HepG2 (cell line): Measurements from ENCODE around the gene DRD1. TPM values are rescaled to one million over a fixed set of nuclear protein-coding genes. Genes with fewer than 3 reads are reported as not detected.

Source experiments
- ATAC-seq: fragments of 200-7000 bp; cut with Tn5 transposase; 3 replicates; pipeline ENCODE4 v1.9.1; 2020; ENCODE audit warnings: mild to moderate bottlenecking, moderate library complexity
- BruUV-seq: library from RNA; stranded (reverse); fragments of 400-500 nt; replicated peaks from 2 replicates; lab custom pipeline; 2021; lab: Mats Ljungman, UMichigan
- CTCF ChIA-PET: fragments of 300-600 bp; formaldehyde crosslinking; extraction: SDS; loops from one replicate; lab custom pipeline; 2021; ENCODE audit warnings: low total read pairs, inconsistent platforms, low intra/inter-chr PET ratio; lab: Yijun Ruan, JAX
- POLR2A ChIA-PET: fragments of 350-600 bp; sonication (Branson Sonifier 250); formaldehyde crosslinking; loops from one replicate; lab custom pipeline; 2020; ENCODE audit warnings: antibody characterized with exemption, inconsistent platforms; lab: Yijun Ruan, JAX
- DNase-seq: peaks from one replicate; pipeline ENCODE4 v3.0.0-alpha.2; 2015; ENCODE audit warnings: low spot score
- FAIRE-seq: peaks from 3 replicates; lab custom pipeline; 2011; peaks lifted over from hg19 to GRCh38; lab: Jason Lieb, UNC
- H2AFZ ChIP-seq: one replicate; pipeline ENCODE4 v1.6.1; 2011; ENCODE audit warnings: low read length, inconsistent platforms
- H3K27ac ChIP-seq: fragments of 300-600 bp; 3 replicates; pipeline ENCODE4 v1.8.0; 2011; ENCODE audit warnings: mixed run types, mild to moderate bottlenecking, mixed read lengths, low read length, inconsistent platforms; ENCODE audit not compliant: insufficient read depth; ENCODE audit errors: extremely low read length
- H3K27me3 ChIP-seq, 2 experiments: fragments of 200-600 bp in 1 of 2; 2 replicates in 1 of 2; 3 replicates in 1 of 2; pipeline versions ENCODE4 v1.6.0 to v1.8.0; 2011; ENCODE audit warnings: low read length in 2 of 2, mild to moderate bottlenecking in 2 of 2, moderate library complexity in 2 of 2, inconsistent platforms in 1 of 2; ENCODE audit not compliant: insufficient read depth in 2 of 2, control insufficient read depth in 1 of 2
- H3K36me3 ChIP-seq, 2 experiments: fragments of 200-600 bp in 1 of 2; replicated peaks in 1 of 2; 2 replicates in 1 of 2; 3 replicates in 1 of 2; pipeline versions ENCODE4 v1.5.1 to v1.8.0; 2011; ENCODE audit warnings: low read length in 2 of 2, inconsistent platforms in 1 of 2; ENCODE audit not compliant: insufficient read depth in 2 of 2, control insufficient read depth in 1 of 2
- H3K4me1 ChIP-seq: 2 replicates; pipeline ENCODE4 v1.5.1; 2012; ENCODE audit warnings: low read length, inconsistent platforms; ENCODE audit not compliant: insufficient read depth
- H3K4me2 ChIP-seq: 2 replicates; pipeline ENCODE4 v1.6.0; 2011; ENCODE audit warnings: low read depth, low read length, inconsistent platforms
- H3K4me3 ChIP-seq, 3 experiments: fragments of 200-600 bp in 1 of 3; sonication (generic), shearing (Covaris generic) in 1 of 3; replicated peaks in 1 of 3; 2 replicates each; pipeline ENCODE4 v1.5.1; 2011 to 2016; ENCODE audit warnings: low read length in 3 of 3, inconsistent platforms in 2 of 3, low read depth in 2 of 3, mild to moderate bottlenecking in 2 of 3, control low read depth in 1 of 3, mixed read lengths in 1 of 3; ENCODE audit not compliant: insufficient read depth in 1 of 3
- H3K79me2 ChIP-seq: one replicate; pipeline ENCODE4 v1.6.1; 2011; ENCODE audit warnings: low read length, inconsistent platforms; ENCODE audit not compliant: insufficient read depth
- H3K9ac ChIP-seq: 2 replicates; pipeline ENCODE4 v1.6.0; 2011; ENCODE audit warnings: mild to moderate bottlenecking, low read depth, low read length, inconsistent platforms; ENCODE audit not compliant: insufficient read depth
- H3K9me3 ChIP-seq: 2 replicates; pipeline ENCODE4 v1.5.1; 2012; ENCODE audit warnings: mild to moderate bottlenecking, low read length
- H4K20me1 ChIP-seq: 2 replicates; pipeline ENCODE4 v1.6.0; 2011; ENCODE audit warnings: inconsistent platforms, mild to moderate bottlenecking, low read length, moderate library complexity; ENCODE audit not compliant: insufficient read depth
- ATAD3A ChIP-seq: sonication (generic); formaldehyde crosslinking; IDR thresholded peaks from 2 replicates; pipeline ENCODE4 v1.4.0; 2020; ENCODE audit warnings: missing genetic modification reagents
- ATM ChIP-seq: fragments of 450-650 bp; IDR thresholded peaks from 2 replicates; pipeline ENCODE4 v1.7.1; 2017; ENCODE audit warnings: mild to moderate bottlenecking, borderline replicate concordance
- KLF16 ChIP-seq, 2 experiments: sonication (generic) in 1 of 2; formaldehyde crosslinking in 1 of 2; IDR thresholded peaks; 2 replicates each; pipeline versions ENCODE4 v1.6.1 to v1.8.0; 2016 to 2023; ENCODE audit warnings: missing genetic modification reagents in 2 of 2, missing compliant biosample characterization in 1 of 2
- MNT ChIP-seq: fragments of 450-650 bp; IDR thresholded peaks from 2 replicates; pipeline ENCODE4 v1.6.1; 2016
- POLR2A ChIP-seq, 2 experiments: IDR thresholded peaks; 2 replicates each; pipeline ENCODE4 v1.6.1; 2011; ENCODE audit warnings: low read depth in 2 of 2, low read length in 2 of 2, mild to moderate bottlenecking in 1 of 2, moderate library complexity in 1 of 2; ENCODE audit not compliant: insufficient read depth in 1 of 2
- RCOR2 ChIP-seq: IDR thresholded peaks from 2 replicates; pipeline ENCODE4 v1.6.1; 2016; ENCODE audit warnings: missing biosample characterization, missing genetic modification reagents
- REPIN1 ChIP-seq: sonication (generic); formaldehyde crosslinking; IDR thresholded peaks from 2 replicates; pipeline ENCODE4 v1.8.0; 2022; ENCODE audit warnings: missing genetic modification reagents, low read depth, mild to moderate bottlenecking, borderline replicate concordance
- TOE1 ChIP-seq: sonication (generic); formaldehyde crosslinking; IDR thresholded peaks from 2 replicates; pipeline ENCODE4 v1.4.0; 2020; ENCODE audit warnings: mild to moderate bottlenecking, missing genetic modification reagents
- ZBTB33 ChIP-seq: sonication (generic); formaldehyde crosslinking; IDR thresholded peaks from 2 replicates; pipeline ENCODE4 v1.4.0; 2020; ENCODE audit warnings: missing genetic modification reagents
- ZNF331 ChIP-seq: sonication (generic); formaldehyde crosslinking; IDR thresholded peaks from 2 replicates; pipeline ENCODE4 v1.4.0; 2020; ENCODE audit warnings: missing genetic modification reagents
- ZNF691 ChIP-seq: sonication (generic); formaldehyde crosslinking; IDR thresholded peaks from 2 replicates; pipeline ENCODE4 v1.4.0; 2020; ENCODE audit warnings: missing genetic modification reagents, low read depth, mild to moderate bottlenecking, borderline replicate concordance
- ZNF75D ChIP-seq: sonication (generic); formaldehyde crosslinking; IDR thresholded peaks from 2 replicates; pipeline ENCODE4 v1.8.1; 2023; ENCODE audit warnings: missing genetic modification reagents, mild to moderate bottlenecking, borderline replicate concordance
- WGBS: methylation state at CpG from one replicate; pipeline ENCODE4 v1.1.6; 2017; ENCODE audit warnings: low lambda C conversion rate; 5-methylcytosine and 5-hydroxymethylcytosine counted together
- in situ Hi-C: cut with HindIII; loops from 2 replicates; pipeline ENCODE4 v1.10.0; 2017; ENCODE audit warnings: low pct_unique_long_range_greater_than_20kb; ENCODE audit not compliant: extremely low pct_ligation_motif_present
- intact Hi-C: fragments of 100-400 bp; cut with micrococcal nuclease; formaldehyde crosslinking; loops from one replicate; pipeline ENCODE4 v1.10.0; 2022; ENCODE audit not compliant: unreplicated experiment
- polyA plus RNA-seq, 8 experiments: library from polyadenylated mRNA; depleted of rRNA in 3 of 8; stranded (reverse) in 7 of 8; unstranded in 1 of 8; fragments of >200 nt; fragmentation: Illumina TruSeq in 4 of 8; extraction: Trizol in 4 of 8; gene quantifications; 2 replicates each; pipeline versions ENCODE4 v1.2.1 to v1.2.3, GENCODE V29; 2011 to 2016; ENCODE audit warnings: low read depth in 4 of 8, missing spikeins in 1 of 8, mixed read lengths in 1 of 8; ENCODE audit not compliant: insufficient read depth in 1 of 8
- total RNA-seq, 5 experiments: library from RNA; depleted of rRNA; stranded (reverse); fragments of >200 nt; fragmentation: Illumina TruSeq; extraction: Trizol; gene quantifications; 2 replicates each; pipeline ENCODE4 v1.2.3, GENCODE V29; 2016; ENCODE audit warnings: low read depth in 1 of 5
- TF ChIP-seq, protein P1 (sequence below): sonication (generic); formaldehyde crosslinking; conservative IDR thresholded peaks from 2 replicates; pipeline ENCODE4 v1.4.0; 2020; ENCODE audit warnings: missing genetic modification reagents

The DRD1 gene
- total and polyA plus RNA-seq, 2 of the 13 experiments (the other 11 are each of a cell fraction or from before 2014, with no cell fraction given): not detected

DNA sequence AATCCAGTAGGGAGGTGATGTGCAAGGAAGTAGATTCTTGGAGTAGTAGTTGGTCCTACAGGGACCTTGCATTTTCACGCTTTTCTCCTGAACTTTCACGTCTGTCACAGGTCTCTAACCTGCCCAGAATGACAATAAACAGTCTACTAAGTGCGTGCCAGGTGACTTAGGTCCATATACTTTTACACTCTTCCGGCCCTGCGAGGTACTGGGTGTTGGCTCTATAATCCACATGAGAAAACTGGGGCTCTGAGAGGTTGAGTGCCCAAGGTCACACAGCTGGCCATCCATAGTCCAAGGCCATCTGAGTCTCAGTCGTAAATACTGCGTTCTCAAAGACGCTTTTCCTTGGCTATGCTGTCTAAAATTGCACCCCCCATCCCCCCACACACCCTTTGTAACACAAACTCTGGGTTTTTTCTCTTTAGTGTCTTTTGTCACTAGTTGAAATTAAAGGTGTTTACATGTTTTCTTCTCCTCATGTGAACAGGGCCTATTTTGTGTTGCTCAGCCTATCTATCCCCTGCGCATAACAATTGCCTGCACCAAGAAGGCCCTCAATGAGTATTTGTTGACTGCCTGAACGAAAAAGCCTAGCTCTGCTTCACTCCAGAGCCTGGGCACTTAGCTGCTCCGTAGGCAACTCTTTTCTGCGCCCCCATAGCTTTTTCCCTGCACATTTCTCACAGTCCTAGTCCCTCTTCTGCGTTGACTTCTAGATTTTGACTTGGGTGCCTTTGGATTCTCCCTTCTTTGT is 35.3 kb upstream of the DRD1 start (continued):
- TF ChIP-seq MNT (no peak), ATAD3A (CRISPR knock-in tag) (no peak), ATM (no peak), ZNF331 (CRISPR knock-in tag) (no peak)

- CTCF ChIA-PET: no interaction called here
- no TSS peak for BruUV-seq
- Histone ChIP-seq H4K20me1 (peaks cover 32% of the 10 kb centered on the region), H3K4me2 (peak within 1 kb of the TSS; percentile 100), H3K4me1 (peaks cover 69% of the 10 kb centered on the region), H3K79me2 (peaks cover 48% of the 10 kb centered on the region), H3K36me3 (peaks cover 8 to 23% of the 10 kb centered on the region in 2 experiments), H3K27me3 (peaks cover 0 to 18% of the 10 kb centered on the region in 2 experiments; a peak in 3 of 5 replicates), H2AFZ (no peak within 1 kb of the TSS), H3K27ac (peak within 1 kb of the TSS; percentile 81), H3K9me3 (no peaks in the 10 kb centered on the region), H3K9ac (peak within 1 kb of the TSS; percentile 94), H3K4me3 (peak within 1 kb of the TSS; percentile 85 to 97 (median 91))
- POLR2A ChIA-PET: interaction anchor here (0.9 to 1.0 kb wide), 4 partner anchors 11 to 18 kb away, joined by 3 to 7 read pairs (median 4); no protein-coding TSS in a partner anchor
- no peak for FAIRE-seq
- peak; percentile 87 for ATAC-seq
- intact Hi-C loops (no loop called here), in situ Hi-C loops (no loop called here)
- 0% methylated on average over 2 of the region's 94 CpGs for WGBS
- DNase-seq: peak; percentile 44
- TF ChIP-seq ZNF75D (CRISPR knock-in tag) (no peak), POLR2A (IDR thresholded peaks at IDR 0.05; ENCODE audit: insufficient read depth in 1 of 2, low read depth in 2 of 2, low read length in 2 of 2) (peak; percentile 70 to 77), KLF16 (CRISPR knock-in tag; IDR thresholded peaks at IDR 0.05) (peak in 1 of 2 experiments; percentile 68; a peak in 1 of 4 replicates), ZNF691 (CRISPR knock-in tag) (no peak; the same call in 1 of the 2 replicates), RCOR2 (CRISPR knock-in tag) (no peak), REPIN1 (CRISPR knock-in tag) (no peak), ZBTB33 (no peak), TOE1 (CRISPR knock-in tag) (no peak; the same call in 1 of the 2 replicates)
- TF ChIP-seq, protein P1, sequence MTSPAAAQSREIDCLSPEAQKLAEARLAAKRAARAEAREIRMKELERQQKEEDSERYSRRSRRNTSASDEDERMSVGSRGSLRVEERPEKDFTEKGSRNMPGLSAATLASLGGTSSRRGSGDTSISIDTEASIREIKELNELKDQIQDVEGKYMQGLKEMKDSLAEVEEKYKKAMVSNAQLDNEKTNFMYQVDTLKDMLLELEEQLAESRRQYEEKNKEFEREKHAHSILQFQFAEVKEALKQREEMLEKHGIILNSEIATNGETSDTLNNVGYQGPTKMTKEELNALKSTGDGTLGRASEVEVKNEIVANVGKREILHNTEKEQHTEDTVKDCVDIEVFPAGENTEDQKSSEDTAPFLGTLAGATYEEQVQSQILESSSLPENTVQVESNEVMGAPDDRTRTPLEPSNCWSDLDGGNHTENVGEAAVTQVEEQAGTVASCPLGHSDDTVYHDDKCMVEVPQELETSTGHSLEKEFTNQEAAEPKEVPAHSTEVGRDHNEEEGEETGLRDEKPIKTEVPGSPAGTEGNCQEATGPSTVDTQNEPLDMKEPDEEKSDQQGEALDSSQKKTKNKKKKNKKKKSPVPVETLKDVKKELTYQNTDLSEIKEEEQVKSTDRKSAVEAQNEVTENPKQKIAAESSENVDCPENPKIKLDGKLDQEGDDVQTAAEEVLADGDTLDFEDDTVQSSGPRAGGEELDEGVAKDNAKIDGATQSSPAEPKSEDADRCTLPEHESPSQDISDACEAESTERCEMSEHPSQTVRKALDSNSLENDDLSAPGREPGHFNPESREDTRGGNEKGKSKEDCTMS (CRISPR knock-in tag): no peak
These were observed 34.6 kb upstream of the DRD1 start, which contains the start of gene SFXN1 for GRCh38 chr5:175478384-175479124. TSS of gene SFXN1 (plus strand) at chr5:175478560. CDS start at chr5:175492104, 13,544 bp downstream.
